Mesendoderm (in vitro differentiated cells): Measurements from ENCODE around the gene RAG2.

Source experiments
- DNase-seq: peaks from one replicate; pipeline ENCODE4 v3.0.0; 2013
- H2AK5ac ChIP-seq: 2 replicates; pipeline ENCODE4 v1.6.1; 2013; ENCODE audit warnings: low read length, inconsistent platforms
- H2BK120ac ChIP-seq: 2 replicates; pipeline ENCODE4 v1.6.1; 2013; ENCODE audit warnings: low read depth, mild to moderate bottlenecking, low read length, moderate library complexity, mixed read lengths
- H2BK15ac ChIP-seq: replicated peaks from 2 replicates; pipeline ENCODE4 v1.6.1; 2013; ENCODE audit warnings: low read depth, mild to moderate bottlenecking, moderate library complexity
- H2BK5ac ChIP-seq: 2 replicates; pipeline ENCODE4 v1.6.1; 2013; ENCODE audit warnings: low read length, inconsistent platforms
- H3K18ac ChIP-seq: 2 replicates; pipeline ENCODE4 v1.6.1; 2013; ENCODE audit warnings: mild to moderate bottlenecking, low read length, mixed read lengths
- H3K23ac ChIP-seq: one replicate; pipeline ENCODE4 v1.6.1; 2013; ENCODE audit warnings: low read length
- H3K27ac ChIP-seq: 2 replicates; pipeline ENCODE4 v1.5.1; 2013; ENCODE audit warnings: low read depth, mild to moderate bottlenecking, inconsistent platforms, low read length, moderate library complexity
- H3K27me3 ChIP-seq: 2 replicates; pipeline ENCODE4 v1.6.1; 2013; ENCODE audit warnings: low read length, control low read depth, mild to moderate bottlenecking, inconsistent platforms; ENCODE audit not compliant: insufficient read depth, poor library complexity
- H3K36me3 ChIP-seq: 2 replicates; pipeline ENCODE4 v1.6.1; 2013; ENCODE audit warnings: low read length, inconsistent platforms; ENCODE audit not compliant: control insufficient read depth, insufficient read depth
- H3K4ac ChIP-seq: one replicate; pipeline ENCODE4 v1.6.1; 2013; ENCODE audit warnings: low read depth, mild to moderate bottlenecking, low read length, moderate library complexity
- H3K4me1 ChIP-seq: 2 replicates; pipeline ENCODE4 v1.6.1; 2013; ENCODE audit warnings: low read depth, low read length, inconsistent platforms; ENCODE audit not compliant: control insufficient read depth
- H3K4me2 ChIP-seq: 2 replicates; pipeline ENCODE4 v1.6.1; 2013; ENCODE audit warnings: low read length
- H3K4me3 ChIP-seq: 2 replicates; pipeline ENCODE4 v1.5.1; 2013; ENCODE audit warnings: mild to moderate bottlenecking, low read length
- H3K56ac ChIP-seq: one replicate; pipeline ENCODE4 v1.6.1; 2013; ENCODE audit warnings: low read length
- H3K79me1 ChIP-seq: 2 replicates; pipeline ENCODE4 v1.6.1; 2013; ENCODE audit warnings: low read length, inconsistent platforms
- H3K79me2 ChIP-seq: 2 replicates; pipeline ENCODE4 v1.6.1; 2013; ENCODE audit warnings: mild to moderate bottlenecking, low read length; ENCODE audit not compliant: control insufficient read depth, insufficient read depth
- H3K9ac ChIP-seq: 2 replicates; pipeline ENCODE4 v1.6.1; 2013; ENCODE audit warnings: low read length, inconsistent platforms
- H4K5ac ChIP-seq: one replicate; pipeline ENCODE4 v1.6.1; 2013; ENCODE audit warnings: low read length
- H4K8ac ChIP-seq: one replicate; pipeline ENCODE4 v1.6.1; 2013; ENCODE audit warnings: low read depth, mild to moderate bottlenecking, control low read depth, low read length, moderate library complexity
- WGBS: extraction: QIAGEN DNeasy Blood & Tissue Kit; methylation state at CpG from one replicate; pipeline ENCODE4 v1.1.7; 2013; ENCODE audit warnings: low lambda C conversion rate, missing lambda C conversion rate; ENCODE audit not compliant: insufficient coverage; ENCODE audit errors: extremely low coverage; 5-methylcytosine and 5-hydroxymethylcytosine counted together

RAG2 gene

DNA sequence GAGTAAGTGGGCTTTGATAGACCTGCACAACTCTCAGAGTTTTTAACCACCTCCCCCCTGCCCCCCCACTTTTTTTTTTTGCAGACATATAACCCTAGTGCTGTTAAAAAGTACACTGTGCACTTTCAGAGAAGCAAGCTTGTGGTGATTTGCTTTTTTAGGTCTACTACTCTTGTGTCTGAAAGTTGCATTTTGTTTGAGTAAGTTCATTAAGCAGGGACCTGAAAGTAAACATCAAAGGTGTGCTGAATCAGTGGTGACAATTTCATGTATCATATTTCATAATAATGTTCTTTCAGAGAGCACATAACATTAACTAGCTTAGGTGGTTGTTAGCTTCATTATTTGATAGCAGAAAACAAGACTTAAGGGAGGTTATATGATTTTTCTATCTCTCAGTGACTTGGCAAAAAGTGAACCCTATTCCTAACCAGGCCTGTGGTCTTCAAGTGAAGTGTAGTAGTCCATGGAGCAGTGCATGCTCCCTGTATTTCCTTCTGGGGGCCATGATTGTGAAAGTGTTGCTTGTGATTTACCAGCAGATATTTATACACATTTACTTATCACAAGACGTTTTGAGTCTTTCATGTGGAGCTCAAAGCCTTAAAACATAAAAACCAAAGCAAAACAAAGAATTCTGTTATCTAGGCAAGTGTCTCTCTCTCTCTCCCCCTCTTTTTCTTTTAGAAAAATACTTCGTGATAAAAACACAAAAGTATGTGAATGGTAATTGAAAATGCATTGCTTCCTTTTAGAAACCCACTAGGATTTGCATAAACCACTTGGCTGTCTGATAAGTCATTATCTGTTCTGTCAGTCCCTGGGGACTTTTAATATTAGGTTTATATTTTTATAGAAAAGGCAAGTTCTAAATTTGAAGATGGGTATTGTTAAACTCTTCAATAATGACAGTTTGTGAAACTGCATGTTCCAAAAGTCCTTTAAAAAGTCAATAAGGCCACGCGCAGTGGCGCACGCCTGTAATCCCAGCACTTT lies 7.5 kb upstream of the RAG2 start:
- Histone ChIP-seq H3K4me2 (no peak overlapping the region), H3K4me3 (no peak overlapping the region), H3K79me1 (no peaks in the 10 kb centered on the region), H4K8ac (no peak overlapping the region), H3K9ac (no peak overlapping the region), H2BK5ac (no peak overlapping the region), H3K4me1 (no peaks in the 10 kb centered on the region), H2BK15ac (no peak overlapping the region), H3K27me3 (no peaks in the 10 kb centered on the region), H4K5ac (no peak overlapping the region), H3K18ac (no peak overlapping the region), H3K56ac (no peak overlapping the region), H3K36me3 (no peaks in the 10 kb centered on the region), H2BK120ac (no peak overlapping the region), H3K79me2 (no peaks in the 10 kb centered on the region), H3K4ac (no peak overlapping the region), H3K27ac (no peak overlapping the region), H2AK5ac (no peak overlapping the region), H3K23ac (no peak overlapping the region)
- no peak for DNase-seq
- WGBS = no CpG with 5 or more reads among the region's 6 CpGs

- Histone ChIP-seq H3K79me2 (no peaks in the 10 kb centered on the region), H2BK15ac (no peak overlapping the region), H3K27ac (no peak overlapping the region), H3K4me1 (no peaks in the 10 kb centered on the region), H2AK5ac (no peak overlapping the region), H3K23ac (no peak overlapping the region), H3K4me3 (no peak overlapping the region), H3K4me2 (no peak overlapping the region), H3K36me3 (no peaks in the 10 kb centered on the region), H2BK5ac (no peak overlapping the region), H3K18ac (no peak overlapping the region), H4K8ac (no peak overlapping the region), H3K4ac (no peak overlapping the region), H3K9ac (no peak overlapping the region), H3K56ac (no peak overlapping the region), H3K79me1 (no peaks in the 10 kb centered on the region), H2BK120ac (no peak overlapping the region), H4K5ac (no peak overlapping the region), H3K27me3 (no peaks in the 10 kb centered on the region)
- no peak for DNase-seq
These were observed 4.1 kb upstream of the RAG2 start for GRCh38 chr11:36602135-36602534.

DNA sequence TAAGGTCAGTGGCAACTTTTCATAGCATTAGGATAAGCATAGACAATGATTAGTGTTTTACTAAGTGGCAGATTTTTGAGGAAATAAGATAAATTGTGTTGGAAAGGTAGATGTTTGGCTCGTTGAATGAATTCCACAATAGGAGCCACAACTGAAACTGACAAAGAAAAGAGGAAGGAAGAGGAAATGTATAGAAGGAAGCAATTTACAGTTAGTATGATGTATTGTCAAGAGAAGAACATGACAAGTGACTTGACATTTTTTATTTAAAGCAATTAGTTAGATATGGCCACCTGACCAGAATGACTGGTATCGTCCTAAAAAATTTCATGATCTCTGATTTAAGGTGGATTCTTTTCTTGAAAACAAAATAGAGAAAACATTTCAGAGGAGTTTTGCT lies 3.1 kb upstream of the RAG2 start:
- no peak overlapping the region for H2AK5ac ChIP-seq
- no peak overlapping the region for H4K8ac ChIP-seq
- H3K36me3 ChIP-seq = no peaks in the 10 kb centered on the region
- no peaks in the 10 kb centered on the region for H3K27me3 ChIP-seq
- DNase-seq = no peak
- no peaks in the 10 kb centered on the region for H3K4me1 ChIP-seq
- no peak overlapping the region for H3K23ac ChIP-seq
- no peak overlapping the region for H3K4me3 ChIP-seq
- no peak overlapping the region for H3K9ac ChIP-seq
- H3K79me1 ChIP-seq = no peaks in the 10 kb centered on the region
- no peak overlapping the region for H3K56ac ChIP-seq
- 100% methylated on average over 1 of the region's 2 CpGs for WGBS
- H3K4me2 ChIP-seq = no peak overlapping the region
- no peak overlapping the region for H3K27ac ChIP-seq
- H4K5ac ChIP-seq = no peak overlapping the region
- H2BK15ac ChIP-seq = no peak overlapping the region
- no peak overlapping the region for H3K18ac ChIP-seq
- no peak overlapping the region for H3K4ac ChIP-seq
- no peak overlapping the region for H2BK120ac ChIP-seq
- H3K79me2 ChIP-seq = no peaks in the 10 kb centered on the region
- H2BK5ac ChIP-seq = no peak overlapping the region

DNA sequence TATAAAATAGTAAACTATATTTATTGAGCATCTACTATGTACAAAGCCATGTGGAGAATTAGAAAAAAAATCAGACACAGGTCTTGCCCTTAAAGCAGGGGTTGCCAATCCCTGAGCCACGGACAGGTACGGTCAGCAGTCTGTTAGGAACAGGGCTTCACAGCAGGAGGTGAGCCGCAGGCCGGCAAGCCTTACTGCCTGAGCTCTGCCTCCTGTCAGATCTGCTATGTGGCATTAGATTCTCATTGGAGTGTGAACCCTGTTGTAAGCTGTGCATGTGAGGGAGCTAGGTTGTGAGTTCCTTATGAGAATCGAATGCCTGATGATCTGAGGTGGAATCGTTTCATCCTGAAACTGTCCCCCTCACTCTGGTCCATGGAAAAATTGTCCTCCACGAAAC lies 2.1 kb upstream of the RAG2 start:
- no peak overlapping the region for H3K56ac ChIP-seq
- no peak overlapping the region for H3K4me2 ChIP-seq
- DNase-seq = peak; percentile 14
- no peak overlapping the region for H2AK5ac ChIP-seq
- H3K4me3 ChIP-seq = no peak overlapping the region
- H3K4ac ChIP-seq = no peak overlapping the region
- no peaks in the 10 kb centered on the region for H3K79me2 ChIP-seq
- no peak overlapping the region for H3K18ac ChIP-seq
- no peak overlapping the region for H3K9ac ChIP-seq
- H2BK15ac ChIP-seq = no peak overlapping the region
- H3K36me3 ChIP-seq = no peaks in the 10 kb centered on the region
- H3K27me3 ChIP-seq = no peaks in the 10 kb centered on the region
- H4K5ac ChIP-seq = no peak overlapping the region
- H3K4me1 ChIP-seq = no peaks in the 10 kb centered on the region
- no peak overlapping the region for H3K23ac ChIP-seq
- no peak overlapping the region for H3K27ac ChIP-seq
- no peaks in the 10 kb centered on the region for H3K79me1 ChIP-seq
- no peak overlapping the region for H4K8ac ChIP-seq
- H2BK120ac ChIP-seq = no peak overlapping the region
- WGBS = no CpG with 5 or more reads among the region's 7 CpGs
- H2BK5ac ChIP-seq = no peak overlapping the region

DNA sequence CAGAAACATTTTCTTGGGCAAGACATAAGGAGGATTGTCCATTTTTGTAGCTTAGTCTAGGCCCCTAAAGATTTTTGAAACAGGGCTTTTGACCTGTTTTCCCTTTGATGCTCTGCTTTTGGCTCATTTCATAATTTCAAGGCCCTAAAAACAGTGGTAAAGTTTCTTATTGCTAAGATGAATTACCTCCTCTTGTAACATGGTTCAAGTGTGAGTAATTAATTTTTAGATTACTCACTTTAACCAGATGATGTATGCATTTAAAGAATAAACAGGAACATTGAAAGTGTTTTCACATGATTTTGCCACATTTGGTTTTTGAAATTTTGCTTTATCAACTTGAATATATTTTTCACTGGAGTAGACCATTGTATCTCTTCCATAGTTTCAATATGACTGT lies 1.2 kb downstream of the RAG2 start:
- Histone ChIP-seq H2AK5ac (no peak overlapping the region), H4K8ac (no peak overlapping the region), H3K27ac (no peak overlapping the region), H3K4ac (no peak overlapping the region), H3K56ac (no peak overlapping the region), H2BK15ac (no peak overlapping the region), H3K79me1 (no peaks in the 10 kb centered on the region), H3K9ac (no peak overlapping the region), H3K23ac (no peak overlapping the region), H3K4me2 (no peak overlapping the region), H4K5ac (no peak overlapping the region), H3K79me2 (no peaks in the 10 kb centered on the region), H2BK5ac (no peak overlapping the region), H3K36me3 (no peaks in the 10 kb centered on the region), H3K4me1 (no peaks in the 10 kb centered on the region), H3K4me3 (no peak overlapping the region), H2BK120ac (no peak overlapping the region), H3K18ac (no peak overlapping the region), H3K27me3 (no peaks in the 10 kb centered on the region)
- no peak for DNase-seq
